HG03045 (cell line): ENCODE measurements around the gene SMIM10.
"Not testable (repeated sequence)": the region's sequence is repeated elsewhere in the genome, so short reads cannot be mapped to it uniquely, and the experiment has no call there.

Experiments used
- ATAC-seq: cut with Tn5 transposase; IDR thresholded peaks from one replicate; pipeline ENCODE4 v1.9.1; 2021; ENCODE audit warnings: mild to moderate bottlenecking, moderate library complexity; ENCODE audit not compliant: unreplicated experiment

Gene SMIM10

GRCh38 chrX:134990801-134991481, at the start of gene SMIM10:
TSS of gene SMIM10 (plus strand) at chrX:134990991. CDS start at chrX:134991096, 105 bp downstream.
- no peak for ATAC-seq

DNA sequence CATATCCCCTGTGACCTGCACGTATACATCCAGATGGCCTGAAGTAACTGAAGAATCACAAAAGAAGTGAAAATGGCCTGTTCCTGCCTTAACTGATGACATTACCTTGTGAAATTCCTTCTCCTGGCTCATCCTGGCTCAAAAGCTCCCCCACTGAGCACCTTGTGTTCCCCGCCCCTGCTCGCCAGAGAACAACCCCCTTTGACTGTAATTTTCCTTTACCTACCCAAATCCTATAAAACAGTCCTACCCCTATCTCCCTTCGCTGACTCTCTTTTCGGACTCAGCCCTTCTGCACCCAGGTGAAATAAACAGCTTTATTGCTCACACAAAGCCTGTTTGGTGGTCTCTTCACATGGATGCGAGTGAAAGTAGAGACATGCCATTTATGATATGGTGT, 44.4 kb upstream of the SMIM10 start:
- ATAC-seq: not testable (repeated sequence)

DNA sequence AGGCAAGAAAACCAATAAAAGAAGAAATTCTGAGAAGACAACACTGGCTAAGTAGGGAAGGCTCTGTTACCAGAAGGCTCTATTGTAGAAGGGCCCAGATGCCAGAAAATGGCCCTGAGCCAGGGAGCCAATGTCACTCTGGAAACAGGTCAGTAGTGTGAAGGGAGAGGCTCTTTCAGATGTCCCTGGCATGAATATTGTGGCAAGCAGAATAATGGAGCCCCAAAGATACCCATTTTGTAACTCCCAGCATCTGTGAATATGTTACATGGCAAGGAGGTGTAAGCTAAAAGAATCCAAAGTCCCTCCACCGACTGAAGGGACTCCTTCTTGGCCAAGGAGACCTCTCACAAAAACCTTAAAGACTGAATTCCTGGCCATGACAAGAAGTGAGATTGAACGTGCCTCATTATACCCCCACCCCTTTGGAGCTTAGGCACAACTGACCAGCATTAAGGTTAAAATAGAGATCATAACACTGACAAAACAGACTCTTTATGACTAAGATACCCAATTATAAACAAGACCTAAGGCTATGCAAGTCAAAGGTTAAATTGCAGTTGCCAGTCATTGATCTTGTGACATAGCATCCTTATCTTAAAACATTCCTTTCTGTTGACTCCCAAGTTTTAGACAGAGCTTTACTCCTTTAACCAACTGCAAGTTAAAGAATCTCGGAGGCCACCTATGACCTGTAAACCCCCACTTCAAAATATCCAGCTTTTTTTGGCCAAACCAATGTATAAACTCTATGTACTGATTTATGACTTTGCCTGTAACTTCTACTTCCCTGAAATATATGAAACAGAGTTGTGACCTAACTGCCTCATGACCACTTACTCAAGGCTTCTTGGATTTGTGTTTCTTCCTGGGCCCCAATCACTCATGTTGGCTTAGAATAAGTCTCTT, 42.2 kb upstream of the SMIM10 start:
- no peak for ATAC-seq

GRCh38 chrX:134949271-134949670, 41.5 kb upstream of the SMIM10 start:
- ATAC-seq: no peak

GRCh38 chrX:134957836-134958235, 33.0 kb upstream of the SMIM10 start:
- ATAC-seq: no peak

DNA sequence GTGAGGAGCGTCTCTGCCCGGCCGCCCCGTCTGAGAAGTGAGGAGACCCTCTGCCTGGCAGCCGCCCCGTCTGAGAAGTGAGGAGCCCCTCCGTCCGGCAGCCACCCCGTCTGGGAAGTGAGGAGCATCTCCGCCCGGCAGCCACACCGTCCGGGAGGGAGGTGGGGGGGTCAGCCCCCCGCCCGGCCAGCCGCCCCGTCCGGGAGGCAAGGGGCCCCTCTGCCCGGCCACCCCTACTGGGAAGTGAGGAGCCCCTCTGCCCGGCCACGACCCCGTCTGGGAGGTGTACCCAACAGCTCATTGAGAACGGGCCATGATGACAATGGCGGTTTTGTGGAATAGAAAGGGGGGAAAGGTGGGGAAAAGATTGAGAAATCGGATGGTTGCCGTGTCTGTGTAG, 30.4 kb upstream of the SMIM10 start:
- ATAC-seq: not testable (repeated sequence)

DNA sequence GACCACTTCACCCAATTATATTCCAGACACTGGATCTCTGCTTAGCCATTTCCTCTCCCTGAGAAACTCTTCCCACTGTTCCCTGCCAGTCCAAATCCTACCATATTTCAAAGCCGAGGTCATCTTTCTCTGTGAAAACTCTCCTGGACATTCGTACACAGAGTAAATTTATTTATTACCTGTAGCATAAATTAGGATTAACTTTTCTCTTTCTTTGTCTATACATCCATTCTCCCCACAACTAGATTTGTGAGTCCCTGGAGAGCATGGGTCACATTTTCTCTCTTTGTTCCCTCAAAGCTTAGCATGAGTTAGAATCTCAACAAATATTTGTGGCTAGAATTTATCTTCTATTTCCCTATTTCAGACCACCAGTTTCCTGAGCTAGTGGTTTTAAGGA, 27.8 kb upstream of the SMIM10 start:
- ATAC-seq: no peak

DNA sequence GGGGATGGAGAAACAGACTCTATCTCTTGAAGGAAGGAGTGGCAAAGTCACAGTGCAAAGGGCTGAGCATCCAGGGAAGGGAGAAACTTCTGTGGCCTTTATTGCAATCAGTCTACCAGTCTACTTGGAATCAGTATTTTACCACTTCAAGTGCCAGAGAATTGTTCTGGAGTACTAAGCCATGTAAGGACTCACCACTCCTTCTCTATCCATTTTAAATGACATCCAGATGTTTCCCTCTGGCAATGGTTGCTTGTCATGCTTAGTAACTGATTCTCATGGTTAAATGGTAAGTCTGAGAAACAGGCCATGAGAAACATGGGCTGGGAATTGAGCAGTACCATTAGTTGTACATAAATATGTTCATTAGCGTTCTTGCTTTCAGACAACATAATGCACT, 21.1 kb upstream of the SMIM10 start:
- ATAC-seq: no peak

- no peak for ATAC-seq
Measured at GRCh38 chrX:134971926-134972325, 18.9 kb upstream of the SMIM10 start.

GRCh38 chrX:134975516-134975915, 15.3 kb upstream of the SMIM10 start:
- ATAC-seq: no peak

DNA sequence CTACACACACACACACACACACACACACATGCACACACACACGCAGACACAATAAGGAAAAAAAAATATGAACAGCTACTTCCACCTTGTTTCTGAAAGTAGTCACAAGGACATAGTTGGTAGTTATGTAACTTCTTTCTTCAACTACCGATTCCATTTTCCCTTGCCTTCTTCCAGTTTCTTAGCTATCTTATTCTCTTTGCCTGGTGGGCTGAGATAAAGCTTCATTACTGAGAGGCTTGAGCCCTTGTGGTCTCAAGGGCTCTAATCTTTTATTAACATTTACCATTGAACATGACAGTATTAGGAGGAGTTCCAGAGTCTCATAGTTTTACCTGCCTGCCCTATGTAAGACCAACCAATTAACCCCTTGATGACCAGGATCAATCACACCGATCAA, 8.9 kb upstream of the SMIM10 start:
- no peak for ATAC-seq

- no peak for ATAC-seq
Measured at GRCh38 chrX:134982748-134983147, 8.0 kb upstream of the SMIM10 start.

- no peak for ATAC-seq
Measured at GRCh38 chrX:134985479-134985878, 5.3 kb upstream of the SMIM10 start.

DNA sequence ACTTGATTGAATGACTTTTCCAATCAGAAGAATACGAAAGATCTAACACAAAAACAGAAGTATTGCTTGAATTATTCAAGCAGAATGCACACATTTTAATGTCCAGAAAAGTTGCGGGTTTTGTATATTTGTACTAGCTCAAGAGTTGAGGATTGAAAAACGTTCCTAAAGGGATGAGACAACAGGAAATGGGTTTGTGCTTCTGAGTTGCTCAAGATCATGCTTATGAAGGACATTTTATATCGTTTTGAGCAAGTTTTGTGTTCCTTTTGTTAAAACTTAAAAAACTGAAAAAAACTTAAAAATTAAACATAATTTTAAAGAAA, 353 bp upstream of the SMIM10 start:
- no peak for ATAC-seq

GRCh38 chrX:134997646-134998045, 6.9 kb downstream of the SMIM10 start:
- no peak for ATAC-seq

- ATAC-seq: no peak
Measured at GRCh38 chrX:134998246-134998645, 7.5 kb downstream of the SMIM10 start.

DNA sequence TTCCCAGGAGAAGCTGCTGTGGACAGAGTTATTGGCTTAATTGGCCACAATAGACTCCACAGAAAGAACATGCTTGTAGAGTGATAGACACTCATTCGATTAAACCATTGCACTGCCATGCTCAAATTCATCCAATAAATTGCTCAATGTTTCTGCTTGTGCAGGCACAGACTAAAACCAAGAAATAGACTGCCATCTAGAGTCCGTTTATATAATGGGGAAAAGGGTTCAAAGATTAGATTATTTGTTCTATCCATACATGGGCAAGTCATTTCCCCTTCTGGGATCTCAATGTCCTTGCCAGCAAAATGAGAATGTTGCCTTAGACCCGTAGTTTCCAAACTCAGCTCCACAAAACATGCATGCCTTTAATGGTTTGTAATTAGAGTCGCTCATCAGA, 8.7 kb downstream of the SMIM10 start:
- no peak for ATAC-seq

DNA sequence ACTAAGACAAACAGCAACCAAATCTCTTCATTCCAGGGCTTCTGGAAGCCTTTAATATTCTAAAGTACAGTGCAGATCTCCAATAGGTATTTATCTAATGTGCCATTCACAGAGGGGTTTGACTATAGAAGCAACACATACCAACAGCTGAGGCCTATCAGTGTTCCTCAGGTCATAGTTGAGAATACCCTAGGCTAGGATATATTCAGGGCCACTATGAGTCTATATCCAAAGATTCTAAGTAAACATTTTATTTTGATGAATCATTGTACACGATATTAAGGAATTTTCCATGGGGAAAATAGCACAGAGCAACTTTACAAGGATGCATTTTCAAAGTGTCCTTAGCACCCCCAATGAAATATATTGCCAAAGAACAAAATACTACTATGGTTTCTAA, 9.7 kb downstream of the SMIM10 start:
- no peak for ATAC-seq

DNA sequence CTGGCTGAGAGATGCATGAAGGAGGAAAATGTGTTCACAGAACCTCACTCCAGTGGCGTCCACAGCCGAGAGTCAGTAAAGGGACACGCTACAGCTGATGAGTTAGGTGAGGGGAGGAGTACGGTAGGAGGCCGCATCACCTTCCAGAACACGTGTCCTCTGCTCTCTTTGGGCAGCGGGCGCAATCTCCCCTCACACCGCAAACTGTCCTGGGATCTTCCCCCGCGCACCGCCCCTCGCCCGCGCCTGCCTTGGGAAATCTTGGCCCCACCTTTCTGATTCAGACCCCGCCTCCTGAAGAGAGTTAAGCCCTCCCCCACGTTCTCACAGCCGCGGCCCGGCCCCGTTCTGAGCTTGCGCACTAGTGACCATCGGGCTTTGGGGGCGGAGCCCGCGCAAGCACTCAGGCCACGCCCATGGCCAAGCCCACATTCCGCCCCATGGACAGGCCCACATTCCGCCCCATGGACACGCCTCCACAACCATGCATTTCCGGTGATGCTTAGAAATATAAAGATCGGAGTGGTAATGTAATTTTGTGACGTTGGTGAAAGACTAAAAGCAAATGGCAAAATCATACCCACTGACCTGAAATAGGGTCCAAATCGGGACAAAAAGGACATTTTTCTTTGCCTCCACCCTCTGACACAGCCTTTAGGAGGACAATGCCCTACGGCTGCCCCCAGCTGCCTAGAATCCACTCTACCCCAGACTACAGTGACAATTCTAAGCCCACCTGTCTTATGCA, 13.3 kb downstream of the SMIM10 start:
- peak; percentile 98 for ATAC-seq

GRCh38 chrX:135006187-135006586, 15.4 kb downstream of the SMIM10 start:
- ATAC-seq: no peak

GRCh38 chrX:135009057-135009610, 18.3 kb downstream of the SMIM10 start:
- no peak for ATAC-seq
